ENCODE results near the gene NUB1.

NUB1 gene

DNA sequence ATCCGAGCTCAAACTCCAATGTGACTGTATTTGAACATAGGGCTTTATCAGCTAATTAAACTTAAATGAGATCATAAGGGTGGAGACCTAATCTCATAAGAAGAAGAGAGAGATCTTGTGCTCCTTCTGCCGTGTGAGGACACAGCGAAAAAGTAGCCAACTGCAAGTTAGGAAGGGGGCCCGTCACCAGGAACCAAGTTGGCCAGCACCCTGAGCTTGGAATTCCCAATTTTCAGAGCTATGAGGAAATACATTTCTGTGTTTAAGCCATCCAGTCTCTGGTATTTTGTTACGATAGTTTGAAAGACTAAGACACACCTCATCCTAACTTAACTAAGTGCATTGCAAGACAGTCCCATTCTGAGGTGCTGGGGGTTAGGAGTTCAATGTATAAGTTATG lies 82.3 kb downstream of the NUB1 start:
- DNase-seq (ENCODE audit: low read depth in 2 of 2), result no peak

- no peak for DNase-seq (ENCODE audit: low read depth in 2 of 2)
Measured at GRCh38 chr7:151424799-151425198, 83.2 kb downstream of the NUB1 start.

DNA sequence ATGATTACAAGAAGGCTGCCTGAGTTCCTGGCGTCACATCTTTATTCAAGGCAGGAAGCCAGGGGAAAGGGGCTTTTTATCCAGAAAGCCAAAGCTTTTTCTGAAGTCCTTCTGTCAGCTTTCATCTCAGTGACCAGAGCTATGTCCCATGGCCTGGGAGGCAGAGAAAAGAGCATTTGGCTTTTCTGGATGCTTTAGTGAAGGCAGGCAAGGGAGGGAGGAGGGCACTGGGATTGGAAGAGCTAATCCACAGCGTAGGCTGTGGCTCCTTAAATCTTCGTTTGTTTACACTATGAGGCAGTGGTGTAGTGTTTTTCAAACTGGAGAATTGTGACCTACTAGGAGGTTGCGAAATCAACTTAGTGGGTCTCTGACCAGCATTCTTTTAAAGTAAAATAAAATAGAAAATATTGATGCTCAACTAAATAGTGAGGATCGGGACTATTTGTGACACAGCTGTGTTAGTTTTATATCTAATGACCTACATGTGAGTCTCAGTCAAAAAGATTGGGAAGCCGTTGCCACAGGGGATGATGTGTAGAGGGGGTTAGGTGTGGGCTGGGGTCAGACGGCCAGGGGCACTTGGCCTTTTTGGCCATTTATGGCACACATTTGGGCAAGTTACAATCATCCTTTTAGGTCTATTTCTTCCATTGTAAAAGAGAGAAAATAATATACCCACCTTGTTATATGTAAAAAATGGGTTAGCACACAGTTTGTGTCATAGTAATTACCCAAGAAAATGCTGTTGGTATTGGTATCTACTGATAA lies 84.2 kb downstream of the NUB1 start:
- DNase-seq (ENCODE audit: low read depth in 2 of 2), result no peak

- no peak for DNase-seq (ENCODE audit: low read depth in 2 of 2)
Measured at GRCh38 chr7:151426441-151426903, 84.9 kb downstream of the NUB1 start.

DNA sequence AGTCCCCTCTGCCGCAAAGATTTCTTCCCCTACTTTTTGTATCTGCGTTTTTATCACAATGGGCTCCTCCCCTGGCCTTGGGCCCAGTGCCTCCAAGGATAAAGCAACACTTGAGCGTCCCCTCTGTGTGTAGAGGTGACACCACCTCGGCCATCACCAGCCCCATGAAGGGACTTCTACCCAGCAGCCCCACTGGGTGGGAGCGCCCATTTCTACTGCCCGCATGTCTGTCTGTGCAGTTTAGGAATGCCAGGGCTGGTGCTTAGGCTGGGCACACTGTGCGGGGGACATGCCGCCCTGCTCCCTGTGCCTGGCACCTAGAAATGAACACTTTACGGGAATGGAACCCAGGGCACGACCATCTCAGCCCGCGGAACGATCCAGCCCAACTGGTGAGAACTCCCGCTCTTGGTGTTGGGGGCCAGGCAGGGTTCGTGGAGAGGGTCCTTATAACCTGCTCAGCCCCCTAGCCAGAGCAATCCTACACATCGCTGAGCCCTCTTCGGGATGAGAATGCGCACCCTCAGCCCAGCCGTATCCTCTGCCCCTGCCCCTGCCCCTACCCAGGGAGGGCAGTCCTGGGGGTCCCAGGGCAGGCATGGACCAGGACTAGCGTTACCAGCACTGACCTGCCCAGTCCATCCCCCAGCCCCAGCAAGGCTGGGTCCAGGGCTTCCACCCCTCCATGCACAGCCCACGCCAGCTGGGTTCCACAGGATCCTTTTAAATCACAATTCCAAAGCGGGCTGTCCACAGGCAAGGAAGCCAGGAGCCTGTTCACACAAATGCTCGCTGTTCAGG lies 85.5 kb downstream of the NUB1 start:
- DNase-seq (ENCODE audit: low read depth in 2 of 2), result no peak

- DNase-seq (ENCODE audit: low read depth in 2 of 2), result no peak
Measured at GRCh38 chr7:151427705-151428377, 86.2 kb downstream of the NUB1 start.
